Activated CD8-positive, alpha-beta memory T cell treated with anti-CD3 and anti-CD28 coated beads for 1 hour (primary cell): ENCODE measurements around the gene POLR2E.

Source experiments
- DNase-seq, 2 donors: peaks; one replicate each; pipeline ENCODE4 v3.0.0-alpha.2; 2020; ENCODE audit warnings: low read depth in 1 of 2; ENCODE audit errors: extremely low read depth in 1 of 2

The POLR2E gene

GRCh38 chr19:1098177-1099051 lies 3.2 kb upstream of the POLR2E start:
- DNase-seq = no peak

- DNase-seq = no peak
Measured at GRCh38 chr19:1097810-1098176, 2.6 kb upstream of the POLR2E start.

- no peak for DNase-seq
Measured at GRCh38 chr19:1094655-1094977, 559 bp downstream of the POLR2E start.

- no peak for DNase-seq
Measured at GRCh38 chr19:1093811-1094553, 1.2 kb downstream of the POLR2E start.

GRCh38 chr19:1093330-1093729 lies 1.8 kb downstream of the POLR2E start:
- no peak for DNase-seq

GRCh38 chr19:1091544-1092175 lies 3.5 kb downstream of the POLR2E start:
- DNase-seq = no peak

- DNase-seq = no peak
Measured at GRCh38 chr19:1090731-1091543, 4.2 kb downstream of the POLR2E start.

- no peak for DNase-seq
Measured at GRCh38 chr19:1089891-1090290, 5.3 kb downstream of the POLR2E start.

- no peak for DNase-seq
Measured at GRCh38 chr19:1089126-1089771, 5.9 kb downstream of the POLR2E start.

GRCh38 chr19:1088416-1089010 lies 6.7 kb downstream of the POLR2E start:
- no peak for DNase-seq

GRCh38 chr19:1087813-1088415 lies 7.3 kb downstream of the POLR2E start:
- DNase-seq = no peak

- no peak for DNase-seq
Measured at GRCh38 chr19:1086613-1087012, 8.6 kb downstream of the POLR2E start.

GRCh38 chr19:1085676-1086442 lies 9.3 kb downstream of the POLR2E start:
- no peak for DNase-seq

- DNase-seq = no peak
Measured at GRCh38 chr19:1085053-1085658, 10.0 kb downstream of the POLR2E start.

- DNase-seq = no peak
Measured at GRCh38 chr19:1084024-1084868, 10.9 kb downstream of the POLR2E start.

GRCh38 chr19:1082928-1083816 lies 12.0 kb downstream of the POLR2E start:
- no peak for DNase-seq
